ENCODE measurements around the gene VEZT. TPM values are rescaled to one million over a fixed set of nuclear protein-coding genes. Genes with fewer than 3 reads are reported as not detected.

VEZT gene
- total and polyA plus RNA-seq, 9 of the 15 experiments (the other 6 are each of a cell fraction or from before 2014, with no cell fraction given) = 16.1 to 61.5 (median 32.6) TPM

- TF ChIP-seq CEBPG (CRISPR knock-in tag; IDR thresholded peaks at IDR 0.05) (peak; percentile 81), CEBPG (tag; conservative IDR thresholded peaks at IDR 0.05 in 1 of 2, IDR thresholded peaks at IDR 0.05 in 1 of 2) (peak; percentile 81 to 89), TBL1XR1 (IDR thresholded peaks at IDR 0.05; ENCODE audit: low read length in 2 of 2) (peak in 1 of 2 experiments; percentile 84; a peak in 2 of 4 replicates), TAL1 (IDR thresholded peaks at IDR 0.05) (peak; percentile 46), TEAD4 (IDR thresholded peaks at IDR 0.05; ENCODE audit: low read length) (peak; percentile 44; the same call in 1 of the 2 replicates), TEAD4 (CRISPR knock-in tag; IDR thresholded peaks at IDR 0.05; ENCODE audit: borderline replicate concordance) (no peak), ZNF23 (CRISPR knock-in tag; IDR thresholded peaks at IDR 0.05) (no peak), RBFOX2 (IDR thresholded peaks at IDR 0.05; ENCODE audit: low read depth, low read length) (peak; percentile 23; the same call in 1 of the 2 replicates), FOSL1 (tag; conservative IDR thresholded peaks at IDR 0.05) (peak; percentile 83), PRDM10 (IDR thresholded peaks at IDR 0.05; ENCODE audit: partially characterized antibody) (peak; percentile 60), SRSF9 (IDR thresholded peaks at IDR 0.05; ENCODE audit: borderline replicate concordance, low read depth, low read length) (no peak), THRAP3 (IDR thresholded peaks at IDR 0.05; ENCODE audit: borderline replicate concordance) (no peak), SLC30A9 (CRISPR knock-in tag; IDR thresholded peaks at IDR 0.05) (no peak), SIX5 (IDR thresholded peaks at IDR 0.05; ENCODE audit: borderline replicate concordance in 1 of 2, insufficient read depth in 1 of 2, low read depth in 1 of 2, low read length in 2 of 2) (no peak), TEAD1 (CRISPR knock-in tag; IDR thresholded peaks at IDR 0.05) (peak in 1 of 2 experiments; percentile 19; a peak in 1 of 4 replicates), ZNF408 (CRISPR knock-in tag; IDR thresholded peaks at IDR 0.05; ENCODE audit: low read depth) (no peak), SMARCE1 (IDR thresholded peaks at IDR 0.05) (peak; percentile 90), NCOR1 (IDR thresholded peaks at IDR 0.05) (peak; percentile 68; the same call in 1 of the 2 replicates), SUPT5H (IDR thresholded peaks at IDR 0.05) (peak; percentile 57)
- TF ChIP-seq, protein P1, sequence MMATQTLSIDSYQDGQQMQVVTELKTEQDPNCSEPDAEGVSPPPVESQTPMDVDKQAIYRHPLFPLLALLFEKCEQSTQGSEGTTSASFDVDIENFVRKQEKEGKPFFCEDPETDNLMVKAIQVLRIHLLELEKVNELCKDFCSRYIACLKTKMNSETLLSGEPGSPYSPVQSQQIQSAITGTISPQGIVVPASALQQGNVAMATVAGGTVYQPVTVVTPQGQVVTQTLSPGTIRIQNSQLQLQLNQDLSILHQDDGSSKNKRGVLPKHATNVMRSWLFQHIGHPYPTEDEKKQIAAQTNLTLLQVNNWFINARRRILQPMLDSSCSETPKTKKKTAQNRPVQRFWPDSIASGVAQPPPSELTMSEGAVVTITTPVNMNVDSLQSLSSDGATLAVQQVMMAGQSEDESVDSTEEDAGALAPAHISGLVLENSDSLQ (IDR thresholded peaks at IDR 0.05) = peak; percentile 51; the same call in 1 of the 2 replicates
- TF ChIP-seq, protein P2, sequence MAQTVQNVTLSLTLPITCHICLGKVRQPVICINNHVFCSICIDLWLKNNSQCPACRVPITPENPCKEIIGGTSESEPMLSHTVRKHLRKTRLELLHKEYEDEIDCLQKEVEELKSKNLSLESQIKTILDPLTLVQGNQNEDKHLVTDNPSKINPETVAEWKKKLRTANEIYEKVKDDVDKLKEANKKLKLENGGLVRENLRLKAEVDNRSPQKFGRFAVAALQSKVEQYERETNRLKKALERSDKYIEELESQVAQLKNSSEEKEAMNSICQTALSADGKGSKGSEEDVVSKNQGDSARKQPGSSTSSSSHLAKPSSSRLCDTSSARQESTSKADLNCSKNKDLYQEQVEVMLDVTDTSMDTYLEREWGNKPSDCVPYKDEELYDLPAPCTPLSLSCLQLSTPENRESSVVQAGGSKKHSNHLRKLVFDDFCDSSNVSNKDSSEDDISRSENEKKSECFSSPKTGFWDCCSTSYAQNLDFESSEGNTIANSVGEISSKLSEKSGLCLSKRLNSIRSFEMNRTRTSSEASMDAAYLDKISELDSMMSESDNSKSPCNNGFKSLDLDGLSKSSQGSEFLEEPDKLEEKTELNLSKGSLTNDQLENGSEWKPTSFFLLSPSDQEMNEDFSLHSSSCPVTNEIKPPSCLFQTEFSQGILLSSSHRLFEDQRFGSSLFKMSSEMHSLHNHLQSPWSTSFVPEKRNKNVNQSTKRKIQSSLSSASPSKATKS (CRISPR knock-in tag; IDR thresholded peaks at IDR 0.05) = no peak
Measured at GRCh38 chr12:95204141-95204866, 13.3 kb upstream of the VEZT start (continued).

Measured in K562 (cell line).